ENCODE data around the gene C15orf40. TPM values are rescaled to one million over a fixed set of nuclear protein-coding genes. Genes with fewer than 3 reads are reported as not detected.
A peak's percentile ranks its signal among the peaks of the same experiment; 100 is the strongest.

C15orf40 gene
- total RNA-seq, 1 experiment from 2014 or later, result 27.5 TPM

- TF ChIP-seq ZNF219 (CRISPR knock-in tag; IDR thresholded peaks at IDR 0.05; ENCODE audit: borderline replicate concordance) (no peak), NFYB (CRISPR knock-in tag; conservative IDR thresholded peaks at IDR 0.05; ENCODE audit: low read depth) (no peak), ZMAT4 (CRISPR knock-in tag; IDR thresholded peaks at IDR 0.05) (no peak), NR3C1 (CRISPR knock-in tag; conservative IDR thresholded peaks at IDR 0.05; ENCODE audit: low read depth) (no peak), ZBTB21 (CRISPR knock-in tag; IDR thresholded peaks at IDR 0.05; ENCODE audit: borderline replicate concordance) (0 out of 2 replicates have a peak, but pooled peaks have one; percentile 62), TCF7 (CRISPR knock-in tag; IDR thresholded peaks at IDR 0.05; ENCODE audit: low read depth) (no peak), CREM (CRISPR knock-in tag; IDR thresholded peaks at IDR 0.05) (peak; percentile 86; the same call in 1 of the 2 replicates), FOXJ3 (CRISPR knock-in tag; IDR thresholded peaks at IDR 0.05; ENCODE audit: borderline replicate concordance) (no peak), KAT7 (CRISPR knock-in tag; IDR thresholded peaks at IDR 0.05; ENCODE audit: borderline replicate concordance) (peak; percentile 97), RELA (CRISPR knock-in tag; IDR thresholded peaks at IDR 0.05; ENCODE audit: borderline replicate concordance) (no peak), ELF4 (CRISPR knock-in tag; IDR thresholded peaks at IDR 0.05; ENCODE audit: low read depth) (peak; percentile 56; the same call in 1 of the 2 replicates), TEAD1 (CRISPR knock-in tag; IDR thresholded peaks at IDR 0.05) (0 out of 2 replicates have a peak, but pooled peaks have one; percentile 29)
- TF ChIP-seq, protein P1, sequence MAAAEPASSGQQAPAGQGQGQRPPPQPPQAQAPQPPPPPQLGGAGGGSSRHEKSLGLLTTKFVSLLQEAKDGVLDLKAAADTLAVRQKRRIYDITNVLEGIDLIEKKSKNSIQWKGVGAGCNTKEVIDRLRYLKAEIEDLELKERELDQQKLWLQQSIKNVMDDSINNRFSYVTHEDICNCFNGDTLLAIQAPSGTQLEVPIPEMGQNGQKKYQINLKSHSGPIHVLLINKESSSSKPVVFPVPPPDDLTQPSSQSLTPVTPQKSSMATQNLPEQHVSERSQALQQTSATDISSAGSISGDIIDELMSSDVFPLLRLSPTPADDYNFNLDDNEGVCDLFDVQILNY (CRISPR knock-in tag; IDR thresholded peaks at IDR 0.05), result peak; percentile 68; the same call in 1 of the 2 replicates
- TF ChIP-seq, protein P2, sequence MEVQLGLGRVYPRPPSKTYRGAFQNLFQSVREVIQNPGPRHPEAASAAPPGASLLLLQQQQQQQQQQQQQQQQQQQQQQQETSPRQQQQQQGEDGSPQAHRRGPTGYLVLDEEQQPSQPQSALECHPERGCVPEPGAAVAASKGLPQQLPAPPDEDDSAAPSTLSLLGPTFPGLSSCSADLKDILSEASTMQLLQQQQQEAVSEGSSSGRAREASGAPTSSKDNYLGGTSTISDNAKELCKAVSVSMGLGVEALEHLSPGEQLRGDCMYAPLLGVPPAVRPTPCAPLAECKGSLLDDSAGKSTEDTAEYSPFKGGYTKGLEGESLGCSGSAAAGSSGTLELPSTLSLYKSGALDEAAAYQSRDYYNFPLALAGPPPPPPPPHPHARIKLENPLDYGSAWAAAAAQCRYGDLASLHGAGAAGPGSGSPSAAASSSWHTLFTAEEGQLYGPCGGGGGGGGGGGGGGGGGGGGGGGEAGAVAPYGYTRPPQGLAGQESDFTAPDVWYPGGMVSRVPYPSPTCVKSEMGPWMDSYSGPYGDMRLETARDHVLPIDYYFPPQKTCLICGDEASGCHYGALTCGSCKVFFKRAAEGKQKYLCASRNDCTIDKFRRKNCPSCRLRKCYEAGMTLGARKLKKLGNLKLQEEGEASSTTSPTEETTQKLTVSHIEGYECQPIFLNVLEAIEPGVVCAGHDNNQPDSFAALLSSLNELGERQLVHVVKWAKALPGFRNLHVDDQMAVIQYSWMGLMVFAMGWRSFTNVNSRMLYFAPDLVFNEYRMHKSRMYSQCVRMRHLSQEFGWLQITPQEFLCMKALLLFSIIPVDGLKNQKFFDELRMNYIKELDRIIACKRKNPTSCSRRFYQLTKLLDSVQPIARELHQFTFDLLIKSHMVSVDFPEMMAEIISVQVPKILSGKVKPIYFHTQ (CRISPR knock-in tag; IDR thresholded peaks at IDR 0.05), result no peak
- TF ChIP-seq, protein P3, sequence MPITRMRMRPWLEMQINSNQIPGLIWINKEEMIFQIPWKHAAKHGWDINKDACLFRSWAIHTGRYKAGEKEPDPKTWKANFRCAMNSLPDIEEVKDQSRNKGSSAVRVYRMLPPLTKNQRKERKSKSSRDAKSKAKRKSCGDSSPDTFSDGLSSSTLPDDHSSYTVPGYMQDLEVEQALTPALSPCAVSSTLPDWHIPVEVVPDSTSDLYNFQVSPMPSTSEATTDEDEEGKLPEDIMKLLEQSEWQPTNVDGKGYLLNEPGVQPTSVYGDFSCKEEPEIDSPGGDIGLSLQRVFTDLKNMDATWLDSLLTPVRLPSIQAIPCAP (CRISPR knock-in tag; IDR thresholded peaks at IDR 0.05), result peak; percentile 86; the same call in 1 of the 2 replicates
These were observed at the start of gene C15orf40 (continued) for GRCh38 chr15:83011271-83012075.

DNA sequence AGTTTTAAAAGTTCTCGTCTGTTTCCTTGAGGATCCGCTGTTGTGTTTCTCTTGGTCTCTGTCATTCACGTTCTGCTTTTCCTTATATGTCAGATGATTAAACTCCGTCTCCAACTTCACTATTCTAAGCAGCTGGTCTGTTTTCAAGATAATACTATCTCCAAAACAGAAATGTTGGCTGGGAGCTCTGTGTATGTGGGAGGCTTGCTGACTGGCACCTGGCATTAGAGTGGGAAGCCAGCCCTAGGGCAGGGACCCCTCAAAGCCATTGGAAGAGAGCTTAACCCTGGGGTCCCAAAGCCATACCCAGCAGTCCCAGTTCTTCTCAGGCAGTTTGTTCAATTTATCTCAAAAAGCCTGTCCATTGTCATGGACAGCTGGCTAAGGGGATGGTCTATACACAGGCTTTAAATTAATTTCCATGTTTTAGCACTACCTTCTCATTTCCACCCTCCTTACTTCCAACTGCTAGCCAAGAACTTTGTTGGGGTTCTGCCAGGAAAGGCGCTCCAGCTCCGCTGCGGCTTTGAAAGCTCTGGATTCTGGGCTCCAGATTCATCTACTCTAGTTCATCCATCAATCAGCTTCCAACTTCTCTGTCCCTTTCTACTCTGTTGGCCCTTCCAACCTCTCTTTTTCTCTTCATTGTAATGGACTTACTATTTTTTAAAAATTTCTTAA lies 46.4 kb upstream of the C15orf40 start:
- H3K9me3 Mint-ChIP-seq, result no peaks in the 10 kb centered on the region
- H3K27me3 Mint-ChIP-seq (ENCODE audit: low read depth), result no peaks in the 10 kb centered on the region
- TF ChIP-seq ZNF232 (CRISPR knock-in tag; IDR thresholded peaks at IDR 0.05) (no peak), ZBTB21 (CRISPR knock-in tag; IDR thresholded peaks at IDR 0.05; ENCODE audit: borderline replicate concordance) (no peak), ZNF425 (CRISPR knock-in tag; conservative IDR thresholded peaks at IDR 0.05) (no peak), SMAD4 (CRISPR knock-in tag; IDR thresholded peaks at IDR 0.05) (no peak), TEAD4 (CRISPR knock-in tag; IDR thresholded peaks at IDR 0.05) (no peak)
- TF ChIP-seq, protein P4, sequence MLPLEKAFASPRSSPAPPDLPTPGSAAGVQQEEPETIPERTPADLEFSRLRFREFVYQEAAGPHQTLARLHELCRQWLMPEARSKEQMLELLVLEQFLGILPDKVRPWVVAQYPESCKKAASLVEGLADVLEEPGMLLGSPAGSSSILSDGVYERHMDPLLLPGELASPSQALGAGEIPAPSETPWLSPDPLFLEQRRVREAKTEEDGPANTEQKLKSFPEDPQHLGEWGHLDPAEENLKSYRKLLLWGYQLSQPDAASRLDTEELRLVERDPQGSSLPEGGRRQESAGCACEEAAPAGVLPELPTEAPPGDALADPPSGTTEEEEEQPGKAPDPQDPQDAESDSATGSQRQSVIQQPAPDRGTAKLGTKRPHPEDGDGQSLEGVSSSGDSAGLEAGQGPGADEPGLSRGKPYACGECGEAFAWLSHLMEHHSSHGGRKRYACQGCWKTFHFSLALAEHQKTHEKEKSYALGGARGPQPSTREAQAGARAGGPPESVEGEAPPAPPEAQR (CRISPR knock-in tag; IDR thresholded peaks at IDR 0.05), result no peak
- H3K27ac Mint-ChIP-seq, result peak overlapping the region; percentile 88
- peaks cover 22% of the 10 kb centered on the region for H3K36me3 Mint-ChIP-seq
- ATAC-seq, result peak; percentile 43
- POLR2A ChIA-PET, result no interaction called here
- peaks cover 21% of the 10 kb centered on the region for H3K4me1 Mint-ChIP-seq
- no peak overlapping the region for H3K4me3 Mint-ChIP-seq
- DNase-seq (ENCODE audit: low spot score), result no peak
- CTCF ChIA-PET, result interaction anchor here (1.3 to 1.7 kb wide), 2 partner anchors 10 to 47 kb away, joined by 5 read pairs; partner anchors contain the start of genes BTBD1 and C15orf40

Data from WTC11 (cell line).